ENCODE measurements around the gene PERM1.
"Not testable (repeated sequence)": the region's sequence is repeated elsewhere in the genome, so short reads cannot be mapped to it uniquely, and the experiment has no call there.

The PERM1 gene

DNA sequence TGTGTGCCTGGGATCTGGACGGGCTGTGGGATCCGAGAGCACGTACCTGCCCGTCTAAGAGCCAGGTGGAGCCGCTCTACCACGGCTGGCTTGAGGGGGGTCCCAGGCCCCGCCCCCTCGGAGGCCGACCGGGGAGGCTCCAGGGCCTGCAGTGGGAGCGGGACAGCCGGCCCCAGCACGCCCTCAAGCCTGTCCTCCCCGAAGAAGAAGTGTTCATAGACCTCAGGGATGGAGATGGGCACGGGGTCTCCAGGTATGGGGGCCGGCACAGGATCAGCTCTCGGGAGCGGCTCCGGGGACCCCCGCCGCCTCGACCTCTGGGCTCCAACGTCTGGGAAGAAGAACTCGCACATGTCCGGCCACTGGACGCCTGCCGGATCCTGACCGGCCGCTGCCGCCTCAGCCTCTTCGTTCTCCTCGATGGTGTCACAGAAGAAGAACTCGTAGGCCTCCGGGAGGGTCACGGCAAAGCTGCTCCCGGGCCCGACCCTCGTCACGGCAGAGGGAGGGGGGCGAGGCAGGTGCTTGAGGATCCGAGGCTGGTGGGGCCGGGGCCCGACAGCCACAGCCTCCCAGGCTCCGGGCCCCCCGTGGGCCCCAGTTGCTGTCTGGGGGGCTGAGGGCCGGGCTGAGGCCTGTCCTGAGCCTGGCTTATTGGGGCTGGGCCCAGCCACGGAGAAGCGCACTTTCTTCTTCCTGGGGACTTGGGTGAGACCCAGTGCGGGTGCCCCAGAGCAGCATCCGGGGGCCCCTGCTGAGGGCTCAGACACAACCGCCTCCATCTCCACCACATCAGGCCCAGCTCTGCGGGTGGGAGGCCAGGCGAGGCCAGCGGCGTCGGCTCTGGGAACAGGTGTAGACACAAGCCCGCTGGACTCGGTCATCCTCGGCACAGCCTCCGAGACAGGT is 2.8 kb downstream of the PERM1 start:
- DNase-seq, result no peak
- Histone ChIP-seq H3K4me3 (ENCODE audit: low read depth, low read length) (no peak overlapping the region), H3K36me3 (no peaks in the 10 kb centered on the region), H3K9me3 (no peaks in the 10 kb centered on the region), H3K4me1 (no peaks in the 10 kb centered on the region; the same call in 1 of the 2 replicates), H3K27me3 (peaks cover 40% of the 10 kb centered on the region)
- TF ChIP-seq, protein P1, sequence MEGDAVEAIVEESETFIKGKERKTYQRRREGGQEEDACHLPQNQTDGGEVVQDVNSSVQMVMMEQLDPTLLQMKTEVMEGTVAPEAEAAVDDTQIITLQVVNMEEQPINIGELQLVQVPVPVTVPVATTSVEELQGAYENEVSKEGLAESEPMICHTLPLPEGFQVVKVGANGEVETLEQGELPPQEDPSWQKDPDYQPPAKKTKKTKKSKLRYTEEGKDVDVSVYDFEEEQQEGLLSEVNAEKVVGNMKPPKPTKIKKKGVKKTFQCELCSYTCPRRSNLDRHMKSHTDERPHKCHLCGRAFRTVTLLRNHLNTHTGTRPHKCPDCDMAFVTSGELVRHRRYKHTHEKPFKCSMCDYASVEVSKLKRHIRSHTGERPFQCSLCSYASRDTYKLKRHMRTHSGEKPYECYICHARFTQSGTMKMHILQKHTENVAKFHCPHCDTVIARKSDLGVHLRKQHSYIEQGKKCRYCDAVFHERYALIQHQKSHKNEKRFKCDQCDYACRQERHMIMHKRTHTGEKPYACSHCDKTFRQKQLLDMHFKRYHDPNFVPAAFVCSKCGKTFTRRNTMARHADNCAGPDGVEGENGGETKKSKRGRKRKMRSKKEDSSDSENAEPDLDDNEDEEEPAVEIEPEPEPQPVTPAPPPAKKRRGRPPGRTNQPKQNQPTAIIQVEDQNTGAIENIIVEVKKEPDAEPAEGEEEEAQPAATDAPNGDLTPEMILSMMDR (IDR thresholded peaks at IDR 0.05; ENCODE audit: low read depth, low read length), result no peak

DNA sequence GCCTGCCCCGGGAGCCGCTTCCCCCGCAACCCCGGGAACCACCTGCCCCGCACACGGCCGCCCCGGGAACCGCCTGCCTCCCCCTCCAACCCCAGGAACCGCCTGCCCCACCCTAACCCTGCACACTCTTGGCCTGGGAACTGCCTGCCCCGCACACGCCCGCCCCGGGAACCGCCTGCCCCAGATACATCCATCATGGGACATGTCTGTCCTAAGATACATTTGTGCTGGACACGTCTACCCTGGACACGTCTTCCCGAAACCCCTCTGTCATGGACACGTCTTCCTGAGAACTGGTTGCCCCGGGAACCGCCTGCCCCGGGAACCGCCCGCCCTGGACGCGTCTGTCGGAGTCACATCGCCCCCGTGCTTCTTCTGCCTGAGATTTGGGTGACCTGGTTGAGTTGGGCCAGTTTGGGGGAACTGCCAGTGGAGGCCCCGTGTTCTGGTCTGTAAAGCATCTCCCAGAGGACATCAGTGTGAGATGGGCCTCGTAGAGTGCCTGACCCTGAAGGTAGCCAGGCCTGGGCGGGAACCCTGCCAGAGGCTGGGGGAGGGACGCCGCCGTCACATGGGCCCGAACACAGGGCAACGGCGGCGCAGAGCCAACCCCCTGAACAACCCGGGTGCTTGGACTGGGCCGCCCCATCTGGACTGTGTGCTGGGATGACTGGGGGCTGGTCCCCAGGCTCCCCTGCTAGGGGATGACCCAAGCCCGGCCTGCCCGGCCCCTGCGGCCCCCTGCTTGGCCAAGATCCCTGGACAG is 3.6 kb downstream of the PERM1 start:
- DNase-seq, result no peak
- Histone ChIP-seq H3K4me1 (no peaks in the 10 kb centered on the region; the same call in 1 of the 2 replicates), H3K9me3 (no peaks in the 10 kb centered on the region), H3K27me3 (peaks cover 33% of the 10 kb centered on the region), H3K4me3 (ENCODE audit: low read depth, low read length) (no peak overlapping the region), H3K36me3 (no peaks in the 10 kb centered on the region)
- TF ChIP-seq, protein P1 (IDR thresholded peaks at IDR 0.05; ENCODE audit: low read depth, low read length), result no peak

DNA sequence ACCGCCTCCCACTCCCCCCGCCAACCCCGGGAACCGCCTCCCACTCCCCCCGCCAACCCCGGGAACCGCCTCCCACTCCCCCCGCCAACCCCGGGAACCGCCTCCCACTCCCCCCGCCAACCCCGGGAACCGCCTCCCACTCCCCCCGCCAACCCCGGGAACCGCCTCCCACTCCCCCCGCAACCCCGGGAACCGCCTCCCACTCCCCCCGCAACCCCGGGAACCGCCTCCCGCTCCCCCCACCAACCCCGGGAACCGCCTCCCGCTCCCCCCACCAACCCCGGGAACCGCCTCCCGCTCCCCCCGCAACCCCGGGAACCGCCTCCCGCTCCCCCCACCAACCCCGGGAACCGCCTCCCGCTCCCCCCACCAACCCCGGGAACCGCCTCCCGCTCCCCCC is 5.1 kb downstream of the PERM1 start:
- not testable (repeated sequence) for H3K9me3 ChIP-seq; H3K36me3 ChIP-seq; H3K4me1 ChIP-seq; H3K4me3 ChIP-seq (ENCODE audit: low read depth, low read length)
- DNase-seq, result peak; percentile 39
- H3K27me3 ChIP-seq, result peaks cover 25% of the 10 kb centered on the region

DNA sequence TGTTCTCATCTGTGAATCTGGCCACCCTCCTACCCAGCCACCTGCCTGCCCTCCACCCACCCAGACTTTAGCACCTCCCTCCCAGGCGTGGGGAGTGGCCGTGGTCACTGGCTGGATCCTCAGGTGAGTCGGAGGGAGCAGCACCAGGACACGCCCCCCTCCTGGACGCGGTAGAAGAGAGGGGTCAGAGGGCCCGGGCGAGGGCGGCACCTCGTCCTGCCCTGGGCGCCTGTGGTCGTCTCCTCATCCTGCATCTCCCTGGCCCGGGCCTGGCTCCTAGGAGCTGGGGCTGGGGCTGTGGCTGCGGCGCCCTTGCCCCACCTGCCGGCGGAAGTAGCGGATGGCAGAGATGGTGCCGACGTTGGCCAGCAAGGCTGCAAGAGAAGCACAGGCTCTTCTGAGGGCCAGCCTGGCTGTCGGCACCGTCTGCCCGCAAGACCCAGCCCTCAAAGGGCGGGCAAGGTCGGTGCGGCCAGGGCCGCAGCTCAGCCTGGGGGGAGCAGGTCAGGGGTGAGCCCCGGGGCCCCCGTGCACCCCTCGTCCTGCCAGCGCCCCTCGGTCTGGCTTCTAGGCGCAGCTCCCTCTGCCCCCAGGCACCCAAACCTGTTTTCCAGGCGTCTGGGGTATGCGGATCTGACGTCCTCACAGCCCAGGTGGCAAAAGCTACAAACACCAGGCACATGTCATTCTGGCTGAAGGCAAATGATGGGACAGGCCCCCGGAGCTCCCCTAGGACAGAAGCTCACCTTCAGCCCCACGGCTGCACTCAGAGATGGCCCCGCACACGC is 5.8 kb downstream of the PERM1 start:
- Histone ChIP-seq H3K9me3 (no peaks in the 10 kb centered on the region), H3K4me1 (no peaks in the 10 kb centered on the region; the same call in 1 of the 2 replicates), H3K27me3 (peaks cover 23% of the 10 kb centered on the region), H3K4me3 (ENCODE audit: low read depth, low read length) (peak overlapping the region; percentile 49), H3K36me3 (no peaks in the 10 kb centered on the region)
- TF ChIP-seq, protein P1 (IDR thresholded peaks at IDR 0.05; ENCODE audit: low read depth, low read length), result peak; percentile 64
- peak; percentile 87 for DNase-seq

DNA sequence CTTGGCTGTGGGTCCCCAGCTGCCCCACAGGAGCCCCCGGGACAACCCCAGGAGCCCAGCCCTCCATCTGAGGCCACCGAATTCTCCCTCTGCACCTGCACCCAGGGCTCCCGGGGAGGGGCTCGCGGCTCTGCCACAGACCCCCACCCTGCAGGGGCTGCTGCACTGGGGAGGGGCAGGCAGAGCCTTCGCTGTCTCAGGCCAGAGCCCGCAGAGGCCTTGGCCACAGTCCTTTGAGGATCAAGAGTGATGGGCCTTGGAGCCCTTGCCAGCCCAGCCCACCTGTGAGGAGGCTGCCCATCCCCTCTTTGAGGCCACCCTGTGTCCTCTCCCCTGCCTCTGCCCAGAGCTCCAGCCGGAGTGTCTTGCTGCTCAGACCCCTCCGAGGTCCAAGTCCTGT is 6.5 kb downstream of the PERM1 start:
- Histone ChIP-seq H3K36me3 (no peaks in the 10 kb centered on the region), H3K4me3 (ENCODE audit: low read depth, low read length) (no peak overlapping the region), H3K4me1 (no peaks in the 10 kb centered on the region; the same call in 1 of the 2 replicates), H3K9me3 (no peaks in the 10 kb centered on the region), H3K27me3 (peaks cover 22% of the 10 kb centered on the region)
- TF ChIP-seq, protein P1 (IDR thresholded peaks at IDR 0.05; ENCODE audit: low read depth, low read length), result no peak
- no peak for DNase-seq

DNA sequence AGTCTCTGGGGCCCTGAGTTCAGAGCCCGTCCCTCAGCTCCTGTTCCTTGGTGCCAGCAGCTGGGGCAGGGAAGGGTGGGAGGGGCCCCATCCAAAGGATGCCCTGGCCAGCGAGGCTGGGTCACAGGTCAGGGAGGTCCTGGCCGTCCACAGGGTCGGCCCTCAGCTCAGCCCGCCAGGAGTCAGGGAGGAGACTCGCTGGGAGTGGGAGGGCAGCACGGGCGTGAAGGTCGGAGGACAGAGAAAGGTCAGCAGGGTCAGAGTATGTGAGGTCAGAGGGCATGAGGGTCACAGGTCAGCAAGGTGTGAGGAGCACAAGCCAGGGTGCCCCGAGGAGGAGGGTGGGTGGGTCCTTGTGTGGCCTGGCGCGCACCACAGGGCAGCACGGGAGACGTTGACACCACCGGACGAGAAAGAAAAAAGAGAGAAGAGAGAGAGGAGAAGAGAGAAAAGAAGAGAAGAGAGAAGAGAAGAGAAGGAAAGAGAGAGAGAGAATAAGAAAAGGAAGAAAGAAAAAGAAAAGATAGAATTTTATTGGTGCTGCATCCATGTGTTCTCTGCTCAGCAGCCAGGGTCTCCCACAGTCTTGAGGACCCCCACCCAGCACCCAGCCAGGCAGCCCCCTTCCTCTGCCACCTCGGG is 7.1 kb downstream of the PERM1 start:
- Histone ChIP-seq H3K9me3 (no peaks in the 10 kb centered on the region), H3K36me3 (no peaks in the 10 kb centered on the region), H3K4me3 (ENCODE audit: low read depth, low read length) (no peak overlapping the region), H3K27me3 (peaks cover 21% of the 10 kb centered on the region), H3K4me1 (no peaks in the 10 kb centered on the region; the same call in 1 of the 2 replicates)
- no peak for DNase-seq
- TF ChIP-seq, protein P1 (IDR thresholded peaks at IDR 0.05; ENCODE audit: low read depth, low read length), result no peak

All from BE2C (cell line).